Measurements from ENCODE around the gene TNN. TPM values are rescaled to one million over a fixed set of nuclear protein-coding genes. Genes with fewer than 3 reads are reported as not detected.

TNN gene
- total RNA-seq: not detected in 2 replicates

DNA sequence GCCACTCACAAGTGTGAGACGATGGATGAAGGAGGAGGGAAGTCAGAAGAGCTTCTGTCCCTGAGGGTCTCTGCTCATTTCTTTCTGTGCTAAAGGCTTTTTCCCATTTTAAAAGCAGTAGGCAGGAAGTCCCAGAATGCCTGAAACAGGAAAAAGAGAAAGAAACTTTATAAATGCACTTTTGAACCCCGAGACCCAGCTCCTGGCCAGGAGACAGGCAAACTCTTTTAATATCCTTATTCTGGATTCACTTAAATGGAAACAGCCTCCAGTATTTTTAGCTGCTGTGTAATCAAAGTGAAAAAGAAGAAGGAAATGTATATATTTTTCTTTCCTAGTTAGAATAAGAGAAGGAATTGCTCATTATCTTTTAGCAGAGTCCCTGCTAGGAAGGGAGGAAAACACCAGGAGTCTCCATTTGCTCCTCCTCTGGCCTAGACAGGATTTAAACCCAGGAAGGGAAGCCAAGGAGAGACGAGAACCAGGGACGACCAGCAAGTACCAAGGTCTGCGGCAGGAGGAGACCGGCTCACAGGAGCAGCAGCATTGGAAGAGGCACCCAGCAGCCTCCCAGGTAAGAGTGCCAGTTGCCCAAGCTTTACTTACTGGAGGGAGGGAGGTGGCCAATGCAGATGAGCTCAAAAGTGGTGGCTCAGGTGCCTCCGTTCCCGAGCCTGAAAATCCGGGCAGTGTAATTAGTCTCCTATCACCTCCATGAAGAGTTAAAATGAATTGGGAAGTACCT lies at the start of gene TNN:
TSS of gene TNN (plus strand) at position 472 of the 745 bp plus-strand sequence. CDS start 9,586 bp downstream, outside the sequence.

GRCh38 chr1:175023043-175023921 lies 44.4 kb upstream of the TNN start, which contains the start of gene MRPS14:
Gene MRPS14 (minus strand): TSS chr1:175023425. CDS start chr1:175023408, 17 bp downstream.

DNA sequence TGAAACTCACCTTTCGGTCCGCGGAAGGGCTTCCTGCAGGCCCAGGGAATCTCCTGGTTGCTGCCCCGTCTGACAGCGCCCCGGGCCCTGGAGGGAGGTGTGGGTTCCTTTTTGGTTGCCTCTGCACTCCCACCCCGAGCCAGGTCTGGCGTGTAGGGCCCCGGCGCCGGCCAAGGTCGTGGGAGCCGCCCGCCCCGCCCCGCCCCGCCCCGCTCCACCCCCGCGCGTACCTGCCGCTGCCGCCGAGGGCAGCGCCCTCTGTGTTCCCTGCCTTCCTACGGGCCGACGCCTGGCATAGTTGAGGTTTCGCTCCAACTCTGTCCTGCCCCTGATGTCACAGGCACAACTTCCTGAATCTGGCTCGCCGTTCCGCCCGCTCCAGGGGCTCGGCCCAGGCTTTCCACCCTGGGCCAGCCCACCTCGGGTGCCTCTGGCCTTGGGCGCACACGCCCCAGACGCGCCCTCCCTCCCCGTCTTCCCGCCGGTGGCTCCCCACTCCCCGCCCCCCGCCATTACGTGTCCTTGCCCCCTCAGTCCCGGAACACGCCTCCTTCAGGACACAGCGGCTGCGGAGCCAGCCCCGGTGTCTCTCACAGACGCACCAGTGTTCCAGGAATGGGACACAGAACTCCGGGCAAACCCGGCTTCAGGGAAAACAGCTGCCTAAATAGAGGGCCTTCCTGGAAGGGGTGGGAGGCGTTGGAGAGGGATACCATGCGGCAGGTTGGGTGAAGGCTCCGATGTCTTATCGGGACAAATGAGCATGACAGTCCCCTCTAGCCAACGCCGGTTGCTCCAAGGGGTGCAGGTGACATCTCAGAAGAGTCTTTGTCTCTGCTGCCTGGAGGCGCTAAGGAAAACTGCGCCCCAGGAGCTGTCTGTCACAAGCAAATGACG lies 125.2 kb downstream of the TNN start, which contains the start of gene KIAA0040:
TSS of gene KIAA0040 (minus strand) at position 147 of the 897 bp plus-strand sequence. CDS start 31,763 bp downstream, outside the sequence.

Other genes starting within 250 kb of the TNN start
- 301 and 310 TPM in 2 replicates for gene CACYBP, start 67.9 kb upstream of the TNN start, total RNA-seq
- 17.7 and 24.3 TPM in 2 replicates for gene MRPS14, start 44.4 kb upstream of the TNN start, total RNA-seq
- 6.8 and 13.2 TPM in 2 replicates for gene KIAA0040, start 124.9 kb downstream of the TNN start, total RNA-seq